ENCODE measurements around the gene ZNF627.

DNA sequence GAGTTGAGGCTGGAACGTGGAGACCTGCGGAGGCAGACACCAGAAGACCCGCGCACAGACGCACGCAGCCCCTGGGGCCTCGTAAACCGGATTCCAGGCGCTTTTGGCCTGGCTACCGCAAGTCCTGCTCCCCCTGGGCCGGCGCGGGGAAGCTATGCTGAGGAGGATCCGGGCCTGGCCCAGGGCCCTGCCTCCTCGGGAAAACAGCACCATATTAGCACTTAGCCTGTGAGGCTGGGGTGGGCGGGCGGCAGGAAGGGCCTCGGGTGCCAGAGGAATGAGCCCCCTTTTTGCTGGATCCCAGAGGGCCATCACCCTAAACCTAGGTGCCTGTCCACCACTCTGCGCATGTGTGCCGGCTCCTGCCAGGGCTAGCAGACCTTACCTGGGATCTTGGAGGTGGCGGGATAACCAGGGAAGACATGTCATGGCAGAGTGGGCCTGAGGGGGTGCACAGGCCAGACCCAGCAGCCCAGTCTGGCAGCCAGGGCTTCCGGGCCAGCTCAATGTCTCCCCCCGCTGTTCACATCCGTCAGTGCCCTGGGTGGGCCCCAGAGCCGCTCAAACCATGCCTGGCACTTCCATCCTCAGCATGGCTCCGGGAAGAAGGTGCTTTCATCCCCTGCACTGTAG is 45.6 kb upstream of the ZNF627 start:
- no peak for TF ChIP-seq CTCF (IDR thresholded peaks at IDR 0.05; ENCODE audit: poor library complexity, severe bottlenecking)
- TF ChIP-seq EP300 (conservative IDR thresholded peaks at IDR 0.05; ENCODE audit: poor library complexity, severe bottlenecking), result no peak
